Measurements from ENCODE around the gene NOTCH1.

DNA sequence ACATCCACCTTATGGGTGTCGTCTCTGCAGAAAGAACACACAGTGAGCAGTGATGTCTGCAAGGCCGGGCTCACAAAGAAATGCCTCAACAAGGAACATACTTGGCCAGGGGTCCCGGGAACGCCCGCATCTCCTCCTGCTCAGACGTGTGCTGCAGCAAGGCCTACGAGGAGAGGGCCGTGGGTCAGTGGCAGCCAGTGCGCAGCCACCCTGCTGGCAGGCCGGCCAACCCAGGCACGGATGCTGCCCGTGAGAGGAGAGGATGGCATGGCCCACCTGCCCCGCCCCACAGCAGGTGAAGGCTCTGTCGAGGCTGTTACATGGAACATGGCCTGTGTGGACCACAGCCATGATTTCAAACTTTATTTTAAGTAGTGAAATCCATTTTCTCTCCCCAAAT lies 82.3 kb downstream of the NOTCH1 start:
- no peak for TF ChIP-seq MAFK (IDR thresholded peaks at IDR 0.05; ENCODE audit: partially characterized antibody)
- no peak for TF ChIP-seq POLR2A (IDR thresholded peaks at IDR 0.05; ENCODE audit: low read length)
- TF ChIP-seq, protein P1, sequence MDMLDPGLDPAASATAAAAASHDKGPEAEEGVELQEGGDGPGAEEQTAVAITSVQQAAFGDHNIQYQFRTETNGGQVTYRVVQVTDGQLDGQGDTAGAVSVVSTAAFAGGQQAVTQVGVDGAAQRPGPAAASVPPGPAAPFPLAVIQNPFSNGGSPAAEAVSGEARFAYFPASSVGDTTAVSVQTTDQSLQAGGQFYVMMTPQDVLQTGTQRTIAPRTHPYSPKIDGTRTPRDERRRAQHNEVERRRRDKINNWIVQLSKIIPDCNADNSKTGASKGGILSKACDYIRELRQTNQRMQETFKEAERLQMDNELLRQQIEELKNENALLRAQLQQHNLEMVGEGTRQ (IDR thresholded peaks at IDR 0.05): no peak
- TF ChIP-seq, protein P2, sequence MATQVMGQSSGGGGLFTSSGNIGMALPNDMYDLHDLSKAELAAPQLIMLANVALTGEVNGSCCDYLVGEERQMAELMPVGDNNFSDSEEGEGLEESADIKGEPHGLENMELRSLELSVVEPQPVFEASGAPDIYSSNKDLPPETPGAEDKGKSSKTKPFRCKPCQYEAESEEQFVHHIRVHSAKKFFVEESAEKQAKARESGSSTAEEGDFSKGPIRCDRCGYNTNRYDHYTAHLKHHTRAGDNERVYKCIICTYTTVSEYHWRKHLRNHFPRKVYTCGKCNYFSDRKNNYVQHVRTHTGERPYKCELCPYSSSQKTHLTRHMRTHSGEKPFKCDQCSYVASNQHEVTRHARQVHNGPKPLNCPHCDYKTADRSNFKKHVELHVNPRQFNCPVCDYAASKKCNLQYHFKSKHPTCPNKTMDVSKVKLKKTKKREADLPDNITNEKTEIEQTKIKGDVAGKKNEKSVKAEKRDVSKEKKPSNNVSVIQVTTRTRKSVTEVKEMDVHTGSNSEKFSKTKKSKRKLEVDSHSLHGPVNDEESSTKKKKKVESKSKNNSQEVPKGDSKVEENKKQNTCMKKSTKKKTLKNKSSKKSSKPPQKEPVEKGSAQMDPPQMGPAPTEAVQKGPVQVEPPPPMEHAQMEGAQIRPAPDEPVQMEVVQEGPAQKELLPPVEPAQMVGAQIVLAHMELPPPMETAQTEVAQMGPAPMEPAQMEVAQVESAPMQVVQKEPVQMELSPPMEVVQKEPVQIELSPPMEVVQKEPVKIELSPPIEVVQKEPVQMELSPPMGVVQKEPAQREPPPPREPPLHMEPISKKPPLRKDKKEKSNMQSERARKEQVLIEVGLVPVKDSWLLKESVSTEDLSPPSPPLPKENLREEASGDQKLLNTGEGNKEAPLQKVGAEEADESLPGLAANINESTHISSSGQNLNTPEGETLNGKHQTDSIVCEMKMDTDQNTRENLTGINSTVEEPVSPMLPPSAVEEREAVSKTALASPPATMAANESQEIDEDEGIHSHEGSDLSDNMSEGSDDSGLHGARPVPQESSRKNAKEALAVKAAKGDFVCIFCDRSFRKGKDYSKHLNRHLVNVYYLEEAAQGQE (IDR thresholded peaks at IDR 0.05): no peak
- TF ChIP-seq, protein P3, sequence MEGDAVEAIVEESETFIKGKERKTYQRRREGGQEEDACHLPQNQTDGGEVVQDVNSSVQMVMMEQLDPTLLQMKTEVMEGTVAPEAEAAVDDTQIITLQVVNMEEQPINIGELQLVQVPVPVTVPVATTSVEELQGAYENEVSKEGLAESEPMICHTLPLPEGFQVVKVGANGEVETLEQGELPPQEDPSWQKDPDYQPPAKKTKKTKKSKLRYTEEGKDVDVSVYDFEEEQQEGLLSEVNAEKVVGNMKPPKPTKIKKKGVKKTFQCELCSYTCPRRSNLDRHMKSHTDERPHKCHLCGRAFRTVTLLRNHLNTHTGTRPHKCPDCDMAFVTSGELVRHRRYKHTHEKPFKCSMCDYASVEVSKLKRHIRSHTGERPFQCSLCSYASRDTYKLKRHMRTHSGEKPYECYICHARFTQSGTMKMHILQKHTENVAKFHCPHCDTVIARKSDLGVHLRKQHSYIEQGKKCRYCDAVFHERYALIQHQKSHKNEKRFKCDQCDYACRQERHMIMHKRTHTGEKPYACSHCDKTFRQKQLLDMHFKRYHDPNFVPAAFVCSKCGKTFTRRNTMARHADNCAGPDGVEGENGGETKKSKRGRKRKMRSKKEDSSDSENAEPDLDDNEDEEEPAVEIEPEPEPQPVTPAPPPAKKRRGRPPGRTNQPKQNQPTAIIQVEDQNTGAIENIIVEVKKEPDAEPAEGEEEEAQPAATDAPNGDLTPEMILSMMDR (IDR thresholded peaks at IDR 0.05): no peak
- no peak for TF ChIP-seq EP300 (IDR thresholded peaks at IDR 0.05)
